WI38 (cell line): ENCODE measurements around the gene HOXB6.

Experiments used
- H3K4me3 ChIP-seq: 2 replicates; pipeline ENCODE4 v1.5.1; 2011; ENCODE audit warnings: low read depth, mild to moderate bottlenecking, control low read depth, low read length
- CTCF ChIP-seq: IDR thresholded peaks from 2 replicates; pipeline ENCODE4 v1.5.1; 2012; ENCODE audit warnings: low read depth, mild to moderate bottlenecking, control low read depth, low read length

The HOXB6 gene

GRCh38 chr17:48562934-48563333 is 41.9 kb downstream of the HOXB6 start:
- H3K4me3 ChIP-seq = peak overlapping the region; percentile 63
- TF ChIP-seq CTCF = no peak

- TF ChIP-seq CTCF = peak; percentile 57
- H3K4me3 ChIP-seq = peak overlapping the region; percentile 63
Measured at GRCh38 chr17:48561884-48562810, 42.6 kb downstream of the HOXB6 start.

- no peak for TF ChIP-seq CTCF
- peak overlapping the region; percentile 46 for H3K4me3 ChIP-seq
Measured at GRCh38 chr17:48559840-48560817, 44.7 kb downstream of the HOXB6 start.

- TF ChIP-seq CTCF = no peak
- H3K4me3 ChIP-seq = peak overlapping the region; percentile 46
Measured at GRCh38 chr17:48559122-48559839, 45.5 kb downstream of the HOXB6 start.

DNA sequence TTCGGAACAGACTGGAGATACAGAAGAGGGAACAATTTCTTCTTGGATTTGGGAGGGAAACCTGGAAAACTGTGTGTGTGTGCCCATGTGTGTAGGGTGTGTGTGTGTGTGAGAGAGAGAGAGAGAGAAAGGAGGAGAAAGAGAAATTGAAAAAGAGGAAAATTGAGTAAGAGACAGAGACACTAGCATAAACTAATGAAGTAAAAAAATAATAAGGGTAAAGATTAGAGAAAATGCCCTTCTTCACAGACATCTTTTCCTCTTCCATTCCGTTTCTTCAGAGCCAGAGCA is 46.0 kb downstream of the HOXB6 start:
- TF ChIP-seq CTCF = no peak
- H3K4me3 ChIP-seq = peak overlapping the region; percentile 46

- no peak for TF ChIP-seq CTCF
- H3K4me3 ChIP-seq = peak overlapping the region; percentile 46
Measured at GRCh38 chr17:48558057-48558830, 46.5 kb downstream of the HOXB6 start.
